DOHH2 (cell line): ENCODE results near the gene RTF2.

Experiments used
- H3F3A ChIP-seq: fragments of 200-600 bp; sonication (generic), shearing (Covaris generic); 2 replicates; pipeline ENCODE4 v1.6.0; 2016; ENCODE audit warnings: antibody characterized with exemption, mild to moderate bottlenecking; ENCODE audit not compliant: control insufficient read depth, insufficient read depth
- H3K27ac ChIP-seq: fragments of 200-600 bp; sonication (generic); 2 replicates; pipeline ENCODE4 v1.5.1; 2014; ENCODE audit warnings: low read depth, mild to moderate bottlenecking, low read length, moderate library complexity
- H3K27me3 ChIP-seq: fragments of 200-600 bp; sonication (generic); 2 replicates; pipeline ENCODE4 v1.6.1; 2014; ENCODE audit warnings: mild to moderate bottlenecking, low read length, mixed read lengths; ENCODE audit not compliant: control insufficient read depth
- H3K36me3 ChIP-seq: fragments of 200-600 bp; sonication (generic); 2 replicates; pipeline ENCODE4 v1.6.1; 2014; ENCODE audit warnings: mild to moderate bottlenecking, low read length, moderate library complexity, mixed read lengths; ENCODE audit not compliant: control insufficient read depth
- H3K4me1 ChIP-seq: fragments of 200-600 bp; sonication (generic); 2 replicates; pipeline ENCODE4 v1.6.1; 2014; ENCODE audit warnings: mild to moderate bottlenecking, low read length, mixed read lengths; ENCODE audit not compliant: control insufficient read depth
- H3K4me2 ChIP-seq: fragments of 200-600 bp; sonication (generic); 2 replicates; pipeline ENCODE4 v1.6.0; 2014; ENCODE audit warnings: mild to moderate bottlenecking, low read length, moderate library complexity
- H3K4me3 ChIP-seq: fragments of 200-600 bp; sonication (generic); 2 replicates; pipeline ENCODE4 v1.5.1; 2014; ENCODE audit warnings: mild to moderate bottlenecking, low read length, mixed read lengths
- H3K79me2 ChIP-seq: fragments of 200-600 bp; sonication (generic); 2 replicates; pipeline ENCODE4 v1.6.1; 2014; ENCODE audit warnings: mild to moderate bottlenecking, low read length, mixed read lengths; ENCODE audit not compliant: control insufficient read depth
- H3K9me2 ChIP-seq: fragments of 200-600 bp; sonication (generic); replicated peaks from 2 replicates; pipeline ENCODE4 v1.6.1; 2014; ENCODE audit warnings: mild to moderate bottlenecking, low read length, mixed read lengths; ENCODE audit not compliant: control insufficient read depth
- H3K9me3 ChIP-seq: fragments of 200-600 bp; sonication (generic); 2 replicates; pipeline ENCODE4 v1.6.1; 2014; ENCODE audit warnings: antibody characterized with exemption, low read length, mixed read lengths; ENCODE audit not compliant: control insufficient read depth, insufficient read depth
- H4K20me1 ChIP-seq: fragments of 200-600 bp; sonication (generic); 2 replicates; pipeline ENCODE4 v1.6.0; 2014; ENCODE audit warnings: low read depth, mild to moderate bottlenecking, antibody characterized with exemption, low read length, moderate library complexity; ENCODE audit not compliant: control insufficient read depth, insufficient read depth
- CTCF ChIP-seq: fragments of 200-600 bp; sonication (generic); IDR thresholded peaks from one replicate; pipeline ENCODE4 v1.5.1; 2014; ENCODE audit warnings: antibody characterized with exemption, mild to moderate bottlenecking, low read depth, low read length; ENCODE audit not compliant: poor library complexity, severe bottlenecking
- EZH2phosphoT487 ChIP-seq: fragments of 200-600 bp; sonication (generic); IDR thresholded peaks from 2 replicates; pipeline ENCODE4 v1.6.1; 2017; ENCODE audit warnings: borderline replicate concordance, mild to moderate bottlenecking, antibody characterized with exemption, low read length, moderate library complexity, mixed read lengths

The RTF2 gene

GRCh38 chr20:56537997-56538396 is 69.6 kb downstream of the RTF2 start:
- H3K27ac ChIP-seq = no peak overlapping the region
- H3F3A ChIP-seq = no peaks in the 10 kb centered on the region
- H3K4me3 ChIP-seq = no peak overlapping the region
- H3K9me2 ChIP-seq = no peaks in the 10 kb centered on the region
- H3K27me3 ChIP-seq = no peaks in the 10 kb centered on the region
- no peaks in the 10 kb centered on the region for H3K4me1 ChIP-seq
- H3K79me2 ChIP-seq = no peaks in the 10 kb centered on the region
- TF ChIP-seq CTCF (no peak), EZH2phosphoT487 (no peak)
- H3K9me3 ChIP-seq = no peaks in the 10 kb centered on the region
- no peaks in the 10 kb centered on the region for H4K20me1 ChIP-seq
- H3K4me2 ChIP-seq = no peak overlapping the region
- H3K36me3 ChIP-seq = no peaks in the 10 kb centered on the region

- H3K4me3 ChIP-seq = no peak overlapping the region
- H3K27me3 ChIP-seq = no peaks in the 10 kb centered on the region
- no peak overlapping the region for H3K4me2 ChIP-seq
- no peaks in the 10 kb centered on the region for H3K36me3 ChIP-seq
- no peaks in the 10 kb centered on the region for H3K4me1 ChIP-seq
- TF ChIP-seq CTCF (no peak), EZH2phosphoT487 (no peak)
- no peak overlapping the region for H3K27ac ChIP-seq
- no peaks in the 10 kb centered on the region for H3K9me3 ChIP-seq
- no peaks in the 10 kb centered on the region for H3K79me2 ChIP-seq
- no peaks in the 10 kb centered on the region for H3F3A ChIP-seq
- H3K9me2 ChIP-seq = no peaks in the 10 kb centered on the region
- H4K20me1 ChIP-seq = no peaks in the 10 kb centered on the region
Measured at GRCh38 chr20:56540415-56540814, 72.0 kb downstream of the RTF2 start.

GRCh38 chr20:56542489-56543030 is 74.1 kb downstream of the RTF2 start:
- H3K9me2 ChIP-seq = no peaks in the 10 kb centered on the region
- H3K36me3 ChIP-seq = no peaks in the 10 kb centered on the region
- H3K4me2 ChIP-seq = no peak overlapping the region
- H4K20me1 ChIP-seq = no peaks in the 10 kb centered on the region
- H3K9me3 ChIP-seq = no peaks in the 10 kb centered on the region
- H3K4me1 ChIP-seq = no peaks in the 10 kb centered on the region
- no peak overlapping the region for H3K27ac ChIP-seq
- no peak for TF ChIP-seq CTCF
- TF ChIP-seq EZH2phosphoT487 = no peak
- H3K79me2 ChIP-seq = no peaks in the 10 kb centered on the region
- H3K4me3 ChIP-seq = no peak overlapping the region
- no peaks in the 10 kb centered on the region for H3K27me3 ChIP-seq
- no peaks in the 10 kb centered on the region for H3F3A ChIP-seq

GRCh38 chr20:56551571-56551970 is 83.1 kb downstream of the RTF2 start:
- no peak overlapping the region for H3K4me2 ChIP-seq
- no peaks in the 10 kb centered on the region for H3K27me3 ChIP-seq

More at GRCh38 chr20:56551571-56551970, 83.1 kb downstream of the RTF2 start:
- Histone ChIP-seq H3F3A (no peaks in the 10 kb centered on the region), H3K79me2 (no peaks in the 10 kb centered on the region), H3K4me3 (no peak overlapping the region), H3K9me2 (no peaks in the 10 kb centered on the region), H3K27ac (no peak overlapping the region), H3K36me3 (no peaks in the 10 kb centered on the region), H3K9me3 (no peaks in the 10 kb centered on the region), H3K4me1 (peaks cover 16% of the 10 kb centered on the region), H4K20me1 (no peaks in the 10 kb centered on the region)
- TF ChIP-seq EZH2phosphoT487 = no peak
- no peak for TF ChIP-seq CTCF
